Neural progenitor cell (in vitro differentiated cells): ENCODE measurements around the gene SNX12.

Experiments
- CTCF ChIP-seq: fragments of 200-600 bp; sonication (generic); IDR thresholded peaks from 2 replicates; pipeline ENCODE4 v1.5.1; 2017; ENCODE audit warnings: antibody characterized with exemption, mild to moderate bottlenecking
- EZH2 ChIP-seq: fragments of 200-600 bp; sonication (generic); IDR thresholded peaks from 2 replicates; pipeline ENCODE4 v1.6.1; 2017; ENCODE audit warnings: antibody characterized with exemption, mild to moderate bottlenecking, moderate library complexity
- EZH2phosphoT487 ChIP-seq: fragments of 200-600 bp; sonication (generic); IDR thresholded peaks from 2 replicates; pipeline ENCODE4 v1.6.1; 2017; ENCODE audit warnings: antibody characterized with exemption

- TF ChIP-seq CTCF, result no peak
- TF ChIP-seq EZH2phosphoT487, result no peak
- TF ChIP-seq EZH2, result no peak
Observed at GRCh38 chrX:71095033-71095432, 26.9 kb upstream of the SNX12 start.
